Measurements from ENCODE around the gene GNB1L. TPM values are rescaled to one million over a fixed set of nuclear protein-coding genes. Genes with fewer than 3 reads are reported as not detected.

The GNB1L gene
- total RNA-seq, 1 donor from 2014 or later, result 11.5 TPM

- no peak for TF ChIP-seq CTCF (conservative IDR thresholded peaks at IDR 0.05; ENCODE audit: low read depth, low read length)
- no peak overlapping the region for H3K4me3 ChIP-seq (ENCODE audit: low read depth, low read length)
- DNase-seq (ENCODE audit: low read depth), result no peak
These were observed 30.3 kb downstream of the GNB1L start for GRCh38 chr22:19824212-19824925.

- TF ChIP-seq CTCF (conservative IDR thresholded peaks at IDR 0.05; ENCODE audit: low read depth, low read length), result no peak
- H3K4me3 ChIP-seq (ENCODE audit: low read depth, low read length), result no peak overlapping the region
- DNase-seq (ENCODE audit: low read depth), result no peak
These were observed 30.8 kb downstream of the GNB1L start for GRCh38 chr22:19823902-19824211.

- TF ChIP-seq CTCF (conservative IDR thresholded peaks at IDR 0.05; ENCODE audit: low read depth, low read length), result no peak
- H3K4me3 ChIP-seq (ENCODE audit: low read depth, low read length), result no peak overlapping the region
- no peak for DNase-seq (ENCODE audit: low read depth)
These were observed 31.3 kb downstream of the GNB1L start for GRCh38 chr22:19823191-19823901.

GRCh38 chr22:19822301-19823117 is 32.2 kb downstream of the GNB1L start:
- no peak for DNase-seq (ENCODE audit: low read depth)
- no peak overlapping the region for H3K4me3 ChIP-seq (ENCODE audit: low read depth, low read length)
- no peak for TF ChIP-seq CTCF (conservative IDR thresholded peaks at IDR 0.05; ENCODE audit: low read depth, low read length)

- TF ChIP-seq CTCF (conservative IDR thresholded peaks at IDR 0.05; ENCODE audit: low read depth, low read length), result no peak
- no peak overlapping the region for H3K4me3 ChIP-seq (ENCODE audit: low read depth, low read length)
- no peak for DNase-seq (ENCODE audit: low read depth)
These were observed 33.0 kb downstream of the GNB1L start for GRCh38 chr22:19821523-19822300.

GRCh38 chr22:19820880-19821522 is 33.7 kb downstream of the GNB1L start:
- H3K4me3 ChIP-seq (ENCODE audit: low read depth, low read length), result no peak overlapping the region
- TF ChIP-seq CTCF (conservative IDR thresholded peaks at IDR 0.05; ENCODE audit: low read depth, low read length), result no peak
- no peak for DNase-seq (ENCODE audit: low read depth)
